Naive B cell (primary cell): ENCODE results near the gene TTC38. TPM values are rescaled to one million over a fixed set of nuclear protein-coding genes. Genes with fewer than 3 reads are reported as not detected.
A peak's percentile ranks its signal among the peaks of the same experiment; 100 is the strongest.
"Not testable (repeated sequence)": the region's sequence is repeated elsewhere in the genome, so short reads cannot be mapped to it uniquely, and the experiment has no call there.

Experiments used
- ATAC-seq, 2 donors: fragments of 150-1000 bp; cut with Tn5 transposase; 2 replicates each; pipeline ENCODE4 v1.10.0; 2021; ENCODE audit warnings: low read depth in 2 of 2, mild to moderate bottlenecking in 2 of 2, moderate library complexity in 2 of 2
- DNase-seq: peaks from one replicate; pipeline ENCODE4 v3.0.0; 2022
- H3K27ac Mint-ChIP-seq, 6 donors: one replicate each; pipeline ENCODE4 v1.8.0; 2020 to 2022; ENCODE audit warnings: mild to moderate bottlenecking in 6 of 6, mixed read lengths in 6 of 6, moderate library complexity in 5 of 6, inconsistent platforms in 2 of 6
- H3K27me3 Mint-ChIP-seq, 3 donors: one replicate each; pipeline ENCODE4 v1.8.0; 2021 to 2022; ENCODE audit warnings: mixed read lengths in 3 of 3, mild to moderate bottlenecking in 1 of 3
- H3K36me3 Mint-ChIP-seq, 2 donors: one replicate each; pipeline ENCODE4 v1.8.0; 2020 to 2022; ENCODE audit warnings: mixed read lengths in 2 of 2, inconsistent platforms in 1 of 2, mild to moderate bottlenecking in 1 of 2
- H3K4me1 Mint-ChIP-seq, 3 donors: one replicate each; pipeline ENCODE4 v1.8.0; 2020 to 2022; ENCODE audit warnings: mixed read lengths in 3 of 3, inconsistent platforms in 1 of 3, mild to moderate bottlenecking in 1 of 3, moderate library complexity in 1 of 3
- H3K4me3 Mint-ChIP-seq, 8 donors: one replicate each; pipeline ENCODE4 v1.8.0; 2020 to 2022; ENCODE audit warnings: mild to moderate bottlenecking in 8 of 8, mixed read lengths in 8 of 8, moderate library complexity in 8 of 8, inconsistent platforms in 2 of 8
- H3K9me3 Mint-ChIP-seq, 7 donors: one replicate each; pipeline ENCODE4 v1.8.0; 2020 to 2022; ENCODE audit warnings: mixed read lengths in 7 of 7, mild to moderate bottlenecking in 5 of 7, inconsistent platforms in 2 of 7, moderate library complexity in 1 of 7
- polyA plus RNA-seq, 6 donors: library from polyadenylated mRNA; unstranded; fragments of 300-500 nt; fragmentation: Illumina TruSeq; gene quantifications; one replicate each; pipeline ENCODE4 v1.2.3, GENCODE V29; 2021; ENCODE audit warnings: low read depth in 6 of 6

The TTC38 gene
- polyA plus RNA-seq, 6 donors from 2014 or later: 1.8 to 6.0 (median 2.7) TPM; not detected in 1

- Mint-ChIP-seq H3K36me3 (peaks cover 0 to 7% of the 10 kb centered on the region in 2 donors), H3K27me3 (peaks cover 4 to 9% (median 5%) of the 10 kb centered on the region in 3 donors), H3K27ac (peak within 1 kb of the TSS; percentile 96 to 99 (median 98)), H3K4me3 (peak within 1 kb of the TSS; percentile 88 to 97 (median 94)), H3K4me1 (peaks cover 38 to 49% (median 46%) of the 10 kb centered on the region in 3 donors), H3K9me3 (peaks cover 0 to 6% (median 3%) of the 10 kb centered on the region in 7 donors)
- ATAC-seq (peak; percentile 97 to 98), DNase-seq (peak; percentile 94)
Observed at GRCh38 chr22:46296257-46297150, 28.7 kb downstream of the TTC38 start, which contains the start of gene GTSE1. Gene GTSE1 (plus strand): TSS chr22:46296870. CDS start chr22:46297401, 531 bp downstream.

- Mint-ChIP-seq H3K27me3 (peaks cover 4 to 9% (median 5%) of the 10 kb centered on the region in 3 donors), H3K36me3 (peaks cover 0 to 5% of the 10 kb centered on the region in 2 donors), H3K4me1 (peaks cover 36 to 46% (median 44%) of the 10 kb centered on the region in 3 donors), H3K27ac (peak overlapping the region in 3 of 6 donors; percentile 62 to 96 (median 96)), H3K4me3 (peak overlapping the region; percentile 62 to 94 (median 83)), H3K9me3 (peaks cover 0 to 5% (median 2%) of the 10 kb centered on the region in 7 donors)
- DNase-seq: no peak
- ATAC-seq: no peak
Observed at GRCh38 chr22:46297151-46297812, 29.5 kb downstream of the TTC38 start.

GRCh38 chr22:46299101-46299500 is 31.3 kb downstream of the TTC38 start:
- Mint-ChIP-seq H3K27me3 (peaks cover 4 to 9% (median 5%) of the 10 kb centered on the region in 3 donors), H3K27ac (no peak overlapping the region), H3K4me3 (peak overlapping the region in 5 of 8 donors; percentile 2 to 81 (median 17)), H3K4me1 (peaks cover 25 to 29% (median 26%) of the 10 kb centered on the region in 3 donors), H3K9me3 (no peaks in the 10 kb centered on the region), H3K36me3 (no peaks in the 10 kb centered on the region)
- DNase-seq (no peak), ATAC-seq (no peak)

GRCh38 chr22:46300491-46300890 is 32.7 kb downstream of the TTC38 start:
- peaks cover 4 to 9% (median 5%) of the 10 kb centered on the region in 3 donors for H3K27me3 Mint-ChIP-seq
- peak overlapping the region in 1 of 8 donors; percentile 48 for H3K4me3 Mint-ChIP-seq
- H3K36me3 Mint-ChIP-seq: no peaks in the 10 kb centered on the region
- H3K4me1 Mint-ChIP-seq: peaks cover 17 to 19% (median 18%) of the 10 kb centered on the region in 3 donors
- no peaks in the 10 kb centered on the region for H3K9me3 Mint-ChIP-seq
- no peak for DNase-seq
- H3K27ac Mint-ChIP-seq: peak overlapping the region in 1 of 6 donors; percentile 82
- no peak for ATAC-seq

GRCh38 chr22:46303347-46303965 is 35.6 kb downstream of the TTC38 start:
- Mint-ChIP-seq H3K36me3 (no peaks in the 10 kb centered on the region), H3K27ac (peak overlapping the region in 1 of 6 donors; percentile 19)

GRCh38 chr22:46308283-46308988 is 40.6 kb downstream of the TTC38 start:
- DNase-seq: no peak
- no peaks in the 10 kb centered on the region for H3K36me3 Mint-ChIP-seq

More at GRCh38 chr22:46303347-46303965, 35.6 kb downstream of the TTC38 start:
- ATAC-seq (no peak), DNase-seq (no peak)
- H3K9me3 Mint-ChIP-seq: no peaks in the 10 kb centered on the region
- no peaks in the 10 kb centered on the region for H3K4me1 Mint-ChIP-seq
- peaks cover 4 to 9% (median 5%) of the 10 kb centered on the region in 3 donors for H3K27me3 Mint-ChIP-seq
- H3K4me3 Mint-ChIP-seq: peak overlapping the region in 1 of 8 donors; percentile 23

GRCh38 chr22:46309526-46310085 is 41.8 kb downstream of the TTC38 start:
- DNase-seq (no peak), ATAC-seq (no peak)
- Mint-ChIP-seq H3K9me3 (no peaks in the 10 kb centered on the region), H3K36me3 (no peaks in the 10 kb centered on the region), H3K4me1 (no peaks in the 10 kb centered on the region), H3K4me3 (no peak overlapping the region), H3K27me3 (no peaks in the 10 kb centered on the region), H3K27ac (no peak overlapping the region)

More at GRCh38 chr22:46308283-46308988, 40.6 kb downstream of the TTC38 start:
- H3K4me3 Mint-ChIP-seq: no peak overlapping the region
- H3K4me1 Mint-ChIP-seq: no peaks in the 10 kb centered on the region
- no peaks in the 10 kb centered on the region for H3K9me3 Mint-ChIP-seq
- H3K27ac Mint-ChIP-seq: peak overlapping the region in 1 of 6 donors; percentile 76
- no peaks in the 10 kb centered on the region for H3K27me3 Mint-ChIP-seq
- no peak for ATAC-seq

- no peak overlapping the region for H3K27ac Mint-ChIP-seq
- no peak for ATAC-seq
Observed at GRCh38 chr22:46312056-46312455, 44.2 kb downstream of the TTC38 start.

GRCh38 chr22:46312848-46313247 is 45.0 kb downstream of the TTC38 start:
- H3K27me3 Mint-ChIP-seq, H3K4me1 Mint-ChIP-seq, H3K27ac Mint-ChIP-seq, H3K9me3 Mint-ChIP-seq, ATAC-seq, H3K4me3 Mint-ChIP-seq, H3K36me3 Mint-ChIP-seq, DNase-seq: not testable (repeated sequence)

More at GRCh38 chr22:46312056-46312455, 44.2 kb downstream of the TTC38 start:
- Mint-ChIP-seq H3K4me3 (no peak overlapping the region), H3K27me3 (no peaks in the 10 kb centered on the region), H3K36me3 (no peaks in the 10 kb centered on the region), H3K4me1 (no peaks in the 10 kb centered on the region), H3K9me3 (no peaks in the 10 kb centered on the region)
- no peak for DNase-seq

GRCh38 chr22:46315976-46316375 is 48.2 kb downstream of the TTC38 start:
- no peak overlapping the region for H3K27ac Mint-ChIP-seq
- ATAC-seq: no peak

GRCh38 chr22:46317646-46318045 is 49.8 kb downstream of the TTC38 start:
- Mint-ChIP-seq H3K9me3 (no peaks in the 10 kb centered on the region), H3K36me3 (no peaks in the 10 kb centered on the region), H3K27ac (peak overlapping the region in 1 of 6 donors; percentile 74), H3K27me3 (no peaks in the 10 kb centered on the region), H3K4me1 (no peaks in the 10 kb centered on the region), H3K4me3 (no peak overlapping the region)
- no peak for DNase-seq
- no peak for ATAC-seq

More at GRCh38 chr22:46315976-46316375, 48.2 kb downstream of the TTC38 start:
- Mint-ChIP-seq H3K4me1 (no peaks in the 10 kb centered on the region), H3K4me3 (no peak overlapping the region), H3K27me3 (no peaks in the 10 kb centered on the region), H3K9me3 (no peaks in the 10 kb centered on the region), H3K36me3 (no peaks in the 10 kb centered on the region)
- DNase-seq: no peak

GRCh38 chr22:46318576-46318975 is 50.8 kb downstream of the TTC38 start:
- Mint-ChIP-seq H3K4me1 (no peaks in the 10 kb centered on the region), H3K27me3 (no peaks in the 10 kb centered on the region), H3K4me3 (no peak overlapping the region), H3K36me3 (no peaks in the 10 kb centered on the region), H3K27ac (peak overlapping the region in 1 of 6 donors; percentile 81), H3K9me3 (no peaks in the 10 kb centered on the region)
- no peak for DNase-seq
- ATAC-seq: no peak
